GM12864 (cell line): ENCODE results near the gene CELF2.
"Not testable (repeated sequence)": the region's sequence is repeated elsewhere in the genome, so short reads cannot be mapped to it uniquely, and the experiment has no call there.

Experiments used
- DNase-seq: peaks from one replicate; pipeline ENCODE4 v3.0.0-alpha.2; 2011; ENCODE audit warnings: low read depth
- H3K4me3 ChIP-seq: 2 replicates; pipeline ENCODE4 v1.5.1; 2011; ENCODE audit warnings: mild to moderate bottlenecking, low read depth, low read length, control low read depth
- CTCF ChIP-seq: IDR thresholded peaks from 2 replicates; pipeline ENCODE4 v1.5.1; 2011; ENCODE audit warnings: low read depth, mild to moderate bottlenecking, moderate library complexity, low read length, control low read depth, inconsistent platforms; ENCODE audit errors: missing control alignments

The CELF2 gene

GRCh38 chr10:11178606-11179515 lies 161.2 kb downstream of the CELF2 start:
- TF ChIP-seq CTCF = no peak
- H3K4me3 ChIP-seq = peak overlapping the region; percentile 55

GRCh38 chr10:11179516-11180105 lies 161.9 kb downstream of the CELF2 start:
- peak overlapping the region; percentile 55 for H3K4me3 ChIP-seq
- TF ChIP-seq CTCF = no peak
- no peak for DNase-seq

More at GRCh38 chr10:11178606-11179515, 161.2 kb downstream of the CELF2 start:
- DNase-seq = peak; percentile 92

- DNase-seq = no peak
- H3K4me3 ChIP-seq = peak overlapping the region; percentile 55
- no peak for TF ChIP-seq CTCF
Observed at GRCh38 chr10:11180228-11180627, 162.6 kb downstream of the CELF2 start.

GRCh38 chr10:11181978-11182377 lies 164.3 kb downstream of the CELF2 start:
- no peak overlapping the region for H3K4me3 ChIP-seq
- DNase-seq = no peak
- TF ChIP-seq CTCF = no peak

GRCh38 chr10:11183015-11183414 lies 165.3 kb downstream of the CELF2 start:
- DNase-seq = no peak
- H3K4me3 ChIP-seq = no peak overlapping the region
- TF ChIP-seq CTCF = no peak

GRCh38 chr10:11184093-11184492 lies 166.4 kb downstream of the CELF2 start:
- H3K4me3 ChIP-seq = no peak overlapping the region
- DNase-seq = no peak
- no peak for TF ChIP-seq CTCF

GRCh38 chr10:11185128-11185665 lies 167.5 kb downstream of the CELF2 start:
- H3K4me3 ChIP-seq, DNase-seq: not testable (repeated sequence)
